ENCODE measurements around the gene ESR1.
"Not testable (repeated sequence)": the region's sequence is repeated elsewhere in the genome, so short reads cannot be mapped to it uniquely, and the experiment has no call there.

Gene ESR1

GRCh38 chr6:152130441-152130840 is 323.0 kb downstream of the ESR1 start:
- no peak for DNase-seq (ENCODE audit: low spot score)

- no peak for DNase-seq (ENCODE audit: low spot score)
Measured at GRCh38 chr6:152135755-152136448, 328.4 kb downstream of the ESR1 start.

- DNase-seq (ENCODE audit: low spot score) = peak; percentile 45
Measured at GRCh38 chr6:152136449-152136825, 329.0 kb downstream of the ESR1 start.

DNA sequence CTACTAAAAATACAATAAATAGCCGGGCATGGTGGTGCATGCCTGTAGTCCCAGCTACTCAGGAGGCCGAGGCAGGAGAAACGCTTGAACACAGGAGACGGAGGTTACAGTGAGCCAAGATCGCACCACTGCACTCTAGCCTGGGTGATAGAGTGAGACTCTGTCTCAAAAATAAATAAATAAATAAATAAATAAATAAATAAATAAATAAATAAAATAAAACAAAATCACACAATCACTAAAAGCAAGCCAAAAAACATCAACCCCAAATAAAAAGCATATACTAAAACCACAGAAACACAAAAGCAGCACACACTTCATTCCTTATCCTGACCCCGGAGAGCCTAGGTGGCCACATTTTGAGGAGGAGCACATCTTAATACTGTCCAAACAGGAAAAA is 330.9 kb downstream of the ESR1 start:
- not testable (repeated sequence) for DNase-seq (ENCODE audit: low spot score)

- no peak for DNase-seq (ENCODE audit: low spot score)
Measured at GRCh38 chr6:152142105-152142504, 334.6 kb downstream of the ESR1 start.

- no peak for DNase-seq (ENCODE audit: low spot score)
Measured at GRCh38 chr6:152143359-152143758, 335.9 kb downstream of the ESR1 start.

- DNase-seq (ENCODE audit: low spot score) = peak; percentile 52
Measured at GRCh38 chr6:152146385-152146784, 338.9 kb downstream of the ESR1 start.

DNA sequence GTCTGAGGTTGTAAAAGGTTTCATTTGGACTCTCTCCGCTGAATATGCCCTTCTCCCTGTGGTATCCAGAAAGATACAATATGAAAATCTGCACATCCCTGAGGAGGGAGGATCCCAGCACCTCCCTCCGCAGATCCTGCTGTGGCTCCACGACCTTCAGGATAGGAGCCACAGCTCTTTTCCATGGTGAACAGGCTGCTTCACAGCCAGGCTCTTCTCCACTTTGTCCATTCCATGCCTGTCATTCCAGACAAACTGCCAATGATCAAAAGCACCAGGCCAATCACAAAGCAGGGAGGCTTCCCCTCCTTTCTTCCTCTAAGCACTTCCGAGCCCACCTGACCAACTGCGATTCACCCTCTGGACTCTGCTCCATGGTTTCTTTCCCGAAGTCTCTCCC is 339.8 kb downstream of the ESR1 start:
- no peak for DNase-seq (ENCODE audit: low spot score)

- DNase-seq (ENCODE audit: low spot score) = no peak
Measured at GRCh38 chr6:152148412-152148811, 340.9 kb downstream of the ESR1 start.

- DNase-seq (ENCODE audit: low spot score) = no peak
Measured at GRCh38 chr6:152150196-152150595, 342.7 kb downstream of the ESR1 start.

GRCh38 chr6:152151920-152152319 is 344.4 kb downstream of the ESR1 start:
- DNase-seq (ENCODE audit: low spot score) = no peak

GRCh38 chr6:152154559-152155356 is 347.3 kb downstream of the ESR1 start:
- DNase-seq (ENCODE audit: low spot score) = no peak

GRCh38 chr6:152155792-152156191 is 348.3 kb downstream of the ESR1 start:
- DNase-seq (ENCODE audit: low spot score) = no peak

DNA sequence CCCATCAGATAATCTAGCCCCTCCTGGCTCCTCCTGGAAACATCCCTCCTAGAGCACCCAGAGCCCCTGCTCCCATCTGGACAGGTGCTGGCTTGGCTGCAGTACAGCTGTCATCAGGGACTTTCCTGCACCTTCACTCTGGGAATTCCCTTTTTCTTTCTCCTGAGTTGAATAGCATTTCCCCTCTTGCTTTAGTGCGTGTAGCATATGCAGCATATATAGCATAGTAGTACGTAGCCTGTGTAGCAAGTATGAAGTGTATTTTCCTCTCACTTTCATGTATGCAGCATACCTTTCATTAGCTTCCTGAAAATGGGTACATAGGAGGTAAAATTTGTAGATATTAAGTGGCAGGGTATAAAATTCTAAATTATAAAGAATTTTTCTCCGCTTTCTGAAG is 352.9 kb downstream of the ESR1 start:
- peak; percentile 15 for DNase-seq (ENCODE audit: low spot score)

- peak; percentile 37 for DNase-seq (ENCODE audit: low spot score)
Measured at GRCh38 chr6:152161501-152161900, 354.0 kb downstream of the ESR1 start.

DNA sequence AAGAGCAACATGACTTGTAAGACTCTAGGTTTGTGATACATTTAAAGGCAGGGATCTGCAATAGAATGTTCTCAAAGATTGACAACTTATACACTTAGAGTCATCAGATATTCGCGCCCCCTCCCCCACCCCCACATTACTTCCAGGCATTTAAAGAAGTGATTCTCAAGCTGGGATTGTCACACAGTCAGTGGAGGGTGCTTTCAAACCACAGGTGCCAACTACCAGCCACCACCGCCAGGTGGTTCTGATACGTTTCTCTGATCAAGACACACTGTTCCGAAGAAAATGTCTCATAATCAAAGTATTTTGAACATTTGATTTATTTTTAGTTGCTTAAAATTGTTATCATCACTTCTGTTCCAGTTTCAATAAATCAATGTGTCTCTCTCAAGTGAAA is 357.5 kb downstream of the ESR1 start:
- no peak for DNase-seq (ENCODE audit: low spot score)

DNA sequence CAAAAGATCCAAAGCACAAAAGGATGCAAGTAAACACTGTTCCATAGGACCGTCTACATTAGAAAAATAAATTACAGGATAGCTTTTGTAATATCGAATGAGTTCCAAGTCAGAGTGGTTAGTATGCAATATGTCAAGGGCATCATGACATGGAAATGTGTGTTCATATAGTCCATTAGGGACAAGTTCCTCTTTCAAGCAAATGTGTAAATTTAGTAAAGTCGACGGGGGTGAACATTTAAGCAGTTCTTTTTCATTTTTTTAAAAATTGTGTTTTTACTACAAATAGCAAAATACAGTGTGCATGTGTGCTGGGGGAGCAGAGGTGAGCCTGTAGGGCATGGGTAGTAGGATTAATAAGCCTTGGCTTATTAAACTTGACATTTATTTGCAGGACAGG is 359.0 kb downstream of the ESR1 start:
- no peak for DNase-seq (ENCODE audit: low spot score)

DNA sequence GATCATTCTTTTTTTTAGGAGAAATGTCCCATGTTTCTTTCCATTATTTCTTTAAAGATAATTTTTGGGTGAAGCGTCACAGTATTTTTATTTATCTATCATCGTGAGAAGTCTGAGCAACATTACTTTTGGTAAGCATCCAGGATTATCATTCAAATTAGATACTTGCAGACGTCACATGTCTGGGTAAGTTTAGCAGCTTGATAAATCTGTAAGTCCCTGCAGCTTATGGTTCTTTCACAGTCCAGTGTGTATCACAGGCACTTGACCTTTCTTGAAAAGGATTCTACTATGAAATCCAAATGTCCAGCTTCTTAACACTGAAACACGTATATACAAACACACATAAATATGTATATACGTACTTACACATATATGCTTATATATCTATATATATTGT is 359.4 kb downstream of the ESR1 start:
- no peak for DNase-seq (ENCODE audit: low spot score)

DNA sequence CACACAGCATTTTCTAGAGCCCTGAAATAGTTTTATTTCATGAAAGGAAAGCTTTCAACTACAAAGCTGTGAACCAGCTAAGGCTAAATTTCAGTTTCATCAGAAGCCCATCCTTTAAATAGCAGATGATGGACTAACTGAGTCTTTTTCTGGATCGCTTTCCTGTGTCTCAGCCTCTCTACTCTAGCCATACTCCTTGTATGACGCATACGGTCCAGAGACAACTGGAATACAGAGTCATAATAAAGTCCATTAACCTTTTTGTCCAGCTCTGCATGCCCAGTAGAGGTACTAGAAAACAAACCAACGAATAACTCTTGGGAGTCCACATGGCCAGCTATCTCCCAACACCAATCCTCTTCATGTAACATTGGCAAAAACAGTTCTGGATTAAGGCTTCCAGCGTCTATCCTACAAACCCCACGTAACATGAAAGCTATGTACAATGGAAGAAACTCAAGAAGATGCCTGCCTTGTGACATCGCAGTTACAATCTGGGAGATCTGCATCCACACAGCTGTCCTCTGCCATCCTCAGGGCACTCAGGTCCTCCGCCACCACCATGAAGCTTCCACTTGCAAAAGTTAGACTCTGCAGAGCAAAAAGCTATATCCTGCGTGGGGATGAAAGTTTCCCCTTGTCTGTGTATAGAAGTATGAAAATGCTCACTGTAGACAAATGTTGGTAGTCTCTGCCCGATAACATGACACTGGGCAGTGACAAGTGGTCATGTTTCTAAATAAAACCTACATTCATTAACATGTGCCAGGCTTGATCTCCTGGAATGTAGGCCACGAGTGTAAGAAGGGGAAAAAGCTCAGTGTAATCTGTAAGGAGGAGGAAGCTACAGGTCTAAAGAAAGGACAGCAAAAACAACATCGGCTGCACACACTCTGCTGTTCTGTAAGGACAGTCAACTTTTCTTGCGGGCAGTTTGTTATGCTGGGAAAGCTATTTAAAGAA is 360.4 kb downstream of the ESR1 start:
- DNase-seq (ENCODE audit: low spot score) = no peak

DNA sequence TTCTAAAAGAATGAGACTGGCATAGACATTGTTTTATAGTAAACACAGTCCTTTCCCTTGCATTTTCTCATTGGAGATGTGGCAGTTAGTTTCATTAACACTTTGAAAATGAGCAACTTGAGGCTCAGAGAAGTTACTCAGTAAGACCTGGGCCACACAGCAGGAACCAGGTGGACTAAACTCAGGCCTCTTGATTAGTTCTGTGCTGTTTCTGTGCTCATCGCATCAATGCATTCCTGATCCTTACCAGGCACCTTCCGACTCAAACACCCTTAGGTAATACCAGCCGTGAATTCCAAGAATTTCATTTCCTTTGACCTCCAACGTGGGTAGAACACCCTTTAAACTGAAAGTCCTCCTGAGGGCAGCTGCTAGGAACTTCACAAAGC is 362.8 kb downstream of the ESR1 start:
- DNase-seq (ENCODE audit: low spot score) = peak; percentile 8

GRCh38 chr6:152170702-152171667 is 363.5 kb downstream of the ESR1 start:
- DNase-seq (ENCODE audit: low spot score) = peak; percentile 11
